ENCODE measurements around the gene GFRA1. TPM values are rescaled to one million over a fixed set of nuclear protein-coding genes. Genes with fewer than 3 reads are reported as not detected.

GFRA1 gene
- total RNA-seq, 1 experiment from 2014 or later, result 0.30 TPM

DNA sequence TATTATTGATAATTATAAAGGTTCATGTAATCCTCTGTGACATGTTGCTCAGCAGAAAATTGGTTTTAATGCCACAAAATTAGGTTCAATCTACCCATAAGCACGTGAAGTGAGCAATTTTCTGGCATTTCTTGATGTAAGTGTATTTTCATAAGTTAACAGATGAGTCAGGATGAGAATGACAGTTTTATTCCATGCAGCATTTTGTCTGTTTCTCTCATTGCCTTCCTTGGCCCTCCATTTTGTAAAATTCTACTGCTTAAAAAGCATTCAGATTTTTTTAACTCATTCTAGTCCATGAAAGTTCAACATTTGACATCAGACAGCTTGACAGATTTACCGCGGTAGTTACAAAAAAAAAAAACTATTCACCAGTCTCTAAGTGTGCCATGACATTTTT, 4.0 kb upstream of the GFRA1 start:
- Histone ChIP-seq H3K79me2 (ENCODE audit: insufficient read depth, low read length) (no peaks in the 10 kb centered on the region), H2AFZ (ENCODE audit: low read depth, low read length, poor library complexity, severe bottlenecking) (no peak overlapping the region), H3K9me2 (ENCODE audit: insufficient read depth) (no peaks in the 10 kb centered on the region), H3K4me1 (ENCODE audit: control insufficient read depth in 1 of 2, insufficient read depth in 2 of 2, low read length in 2 of 2) (no peaks in the 10 kb centered on the region), H3K9ac (ENCODE audit: low read length) (no peak overlapping the region), H3K9me3 (ENCODE audit: control insufficient read depth in 1 of 2, insufficient read depth in 1 of 2, low read depth in 1 of 2, low read length in 2 of 2) (no peaks in the 10 kb centered on the region), H3K27me3 (ENCODE audit: insufficient read depth, low read length) (peaks cover 21% of the 10 kb centered on the region), H3K27ac (ENCODE audit: low read depth, low read length) (no peak overlapping the region), H3K4me3 (replicated peaks in 1 of 2; ENCODE audit: low read depth in 1 of 2, low read length in 2 of 2) (no peak overlapping the region), H3K36me3 (ENCODE audit: control insufficient read depth in 1 of 2, insufficient read depth in 2 of 2, low read length in 2 of 2) (no peaks in the 10 kb centered on the region), H3K4me2 (ENCODE audit: low read length) (no peak overlapping the region), H4K20me1 (ENCODE audit: insufficient read depth) (no peaks in the 10 kb centered on the region)
- BruUV-seq (replicated peaks), result no TSS peak
- TF ChIP-seq EGR1 (IDR thresholded peaks at IDR 0.05; ENCODE audit: low read depth) (no peak), ZFX (IDR thresholded peaks at IDR 0.05) (no peak), EZH2 (IDR thresholded peaks at IDR 0.05) (no peak), ELF1 (IDR thresholded peaks at IDR 0.05; ENCODE audit: borderline replicate concordance, low read depth) (no peak), TCF7L2 (IDR thresholded peaks at IDR 0.05; ENCODE audit: borderline replicate concordance, extremely low read depth, insufficient read depth, insufficient read length) (no peak), SRF (IDR thresholded peaks at IDR 0.05; ENCODE audit: low read depth) (no peak), YY1 (IDR thresholded peaks at IDR 0.05; ENCODE audit: extremely low read depth, insufficient replicate concordance, low read depth, low read length) (no peak), SIN3A (IDR thresholded peaks at IDR 0.05; ENCODE audit: low read depth) (no peak), FOSL1 (IDR thresholded peaks at IDR 0.05; ENCODE audit: low read depth) (no peak), JUND (IDR thresholded peaks at IDR 0.05) (no peak), POLR2A (IDR thresholded peaks at IDR 0.05; ENCODE audit: borderline replicate concordance, extremely low read depth, insufficient read depth, insufficient read length) (no peak), EZH2phosphoT487 (IDR thresholded peaks at IDR 0.05; ENCODE audit: borderline replicate concordance) (no peak)
- TF ChIP-seq, protein P1, sequence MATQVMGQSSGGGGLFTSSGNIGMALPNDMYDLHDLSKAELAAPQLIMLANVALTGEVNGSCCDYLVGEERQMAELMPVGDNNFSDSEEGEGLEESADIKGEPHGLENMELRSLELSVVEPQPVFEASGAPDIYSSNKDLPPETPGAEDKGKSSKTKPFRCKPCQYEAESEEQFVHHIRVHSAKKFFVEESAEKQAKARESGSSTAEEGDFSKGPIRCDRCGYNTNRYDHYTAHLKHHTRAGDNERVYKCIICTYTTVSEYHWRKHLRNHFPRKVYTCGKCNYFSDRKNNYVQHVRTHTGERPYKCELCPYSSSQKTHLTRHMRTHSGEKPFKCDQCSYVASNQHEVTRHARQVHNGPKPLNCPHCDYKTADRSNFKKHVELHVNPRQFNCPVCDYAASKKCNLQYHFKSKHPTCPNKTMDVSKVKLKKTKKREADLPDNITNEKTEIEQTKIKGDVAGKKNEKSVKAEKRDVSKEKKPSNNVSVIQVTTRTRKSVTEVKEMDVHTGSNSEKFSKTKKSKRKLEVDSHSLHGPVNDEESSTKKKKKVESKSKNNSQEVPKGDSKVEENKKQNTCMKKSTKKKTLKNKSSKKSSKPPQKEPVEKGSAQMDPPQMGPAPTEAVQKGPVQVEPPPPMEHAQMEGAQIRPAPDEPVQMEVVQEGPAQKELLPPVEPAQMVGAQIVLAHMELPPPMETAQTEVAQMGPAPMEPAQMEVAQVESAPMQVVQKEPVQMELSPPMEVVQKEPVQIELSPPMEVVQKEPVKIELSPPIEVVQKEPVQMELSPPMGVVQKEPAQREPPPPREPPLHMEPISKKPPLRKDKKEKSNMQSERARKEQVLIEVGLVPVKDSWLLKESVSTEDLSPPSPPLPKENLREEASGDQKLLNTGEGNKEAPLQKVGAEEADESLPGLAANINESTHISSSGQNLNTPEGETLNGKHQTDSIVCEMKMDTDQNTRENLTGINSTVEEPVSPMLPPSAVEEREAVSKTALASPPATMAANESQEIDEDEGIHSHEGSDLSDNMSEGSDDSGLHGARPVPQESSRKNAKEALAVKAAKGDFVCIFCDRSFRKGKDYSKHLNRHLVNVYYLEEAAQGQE (IDR thresholded peaks at IDR 0.05; ENCODE audit: low read depth), result no peak
- TF ChIP-seq, protein P2, sequence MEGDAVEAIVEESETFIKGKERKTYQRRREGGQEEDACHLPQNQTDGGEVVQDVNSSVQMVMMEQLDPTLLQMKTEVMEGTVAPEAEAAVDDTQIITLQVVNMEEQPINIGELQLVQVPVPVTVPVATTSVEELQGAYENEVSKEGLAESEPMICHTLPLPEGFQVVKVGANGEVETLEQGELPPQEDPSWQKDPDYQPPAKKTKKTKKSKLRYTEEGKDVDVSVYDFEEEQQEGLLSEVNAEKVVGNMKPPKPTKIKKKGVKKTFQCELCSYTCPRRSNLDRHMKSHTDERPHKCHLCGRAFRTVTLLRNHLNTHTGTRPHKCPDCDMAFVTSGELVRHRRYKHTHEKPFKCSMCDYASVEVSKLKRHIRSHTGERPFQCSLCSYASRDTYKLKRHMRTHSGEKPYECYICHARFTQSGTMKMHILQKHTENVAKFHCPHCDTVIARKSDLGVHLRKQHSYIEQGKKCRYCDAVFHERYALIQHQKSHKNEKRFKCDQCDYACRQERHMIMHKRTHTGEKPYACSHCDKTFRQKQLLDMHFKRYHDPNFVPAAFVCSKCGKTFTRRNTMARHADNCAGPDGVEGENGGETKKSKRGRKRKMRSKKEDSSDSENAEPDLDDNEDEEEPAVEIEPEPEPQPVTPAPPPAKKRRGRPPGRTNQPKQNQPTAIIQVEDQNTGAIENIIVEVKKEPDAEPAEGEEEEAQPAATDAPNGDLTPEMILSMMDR (IDR thresholded peaks at IDR 0.05 in 2 of 3, conservative IDR thresholded peaks at IDR 0.05 in 1 of 3; ENCODE audit: borderline replicate concordance in 1 of 3, insufficient read depth in 1 of 3, low read depth in 2 of 3, low read length in 2 of 3), result no peak
- TF ChIP-seq, protein P3, sequence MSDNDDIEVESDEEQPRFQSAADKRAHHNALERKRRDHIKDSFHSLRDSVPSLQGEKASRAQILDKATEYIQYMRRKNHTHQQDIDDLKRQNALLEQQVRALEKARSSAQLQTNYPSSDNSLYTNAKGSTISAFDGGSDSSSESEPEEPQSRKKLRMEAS (IDR thresholded peaks at IDR 0.05), result no peak
- DNase-seq (ENCODE audit: low read depth, low spot score), result no peak
- intact Hi-C loops (cut with micrococcal nuclease), result no loop called here
- no peak for ATAC-seq
- POLR2A ChIA-PET, result no interaction called here
- CTCF ChIA-PET, result no interaction called here
- RAD21 ChIA-PET (ENCODE audit: low non-redundant PET in 1 of 2, low total read pairs in 2 of 2, uncharacterized antibody in 2 of 2, unreplicated experiment in 2 of 2), result no interaction called here
